ENCODE results near the gene HDAC7. TPM values are rescaled to one million over a fixed set of nuclear protein-coding genes. Genes with fewer than 3 reads are reported as not detected.

HDAC7 gene
- total RNA-seq, 1 donor from 2014 or later = 7.1 TPM

GRCh38 chr12:47786662-47787280, 32.9 kb downstream of the HDAC7 start:
- Histone ChIP-seq H3K4me3 (ENCODE audit: low read depth, low read length) (no peak overlapping the region), H3K27me3 (ENCODE audit: control insufficient read depth, insufficient read depth, low read length) (no peaks in the 10 kb centered on the region), H3K36me3 (ENCODE audit: control insufficient read depth, insufficient read depth, low read length) (peaks cover 53% of the 10 kb centered on the region)
- TF ChIP-seq CTCF (IDR thresholded peaks at IDR 0.05; ENCODE audit: insufficient read depth, low read length, severe bottlenecking) = no peak
- FAIRE-seq = no peak
- DNase-seq (ENCODE audit: low read depth) = no peak

- DNase-seq (ENCODE audit: low read depth) = no peak
These were observed 33.6 kb downstream of the HDAC7 start for GRCh38 chr12:47785887-47786661.

GRCh38 chr12:47785036-47785886, 34.4 kb downstream of the HDAC7 start:
- DNase-seq (ENCODE audit: low read depth) = no peak
- TF ChIP-seq CTCF (IDR thresholded peaks at IDR 0.05; ENCODE audit: insufficient read depth, low read length, severe bottlenecking) = no peak
- FAIRE-seq = no peak
- Histone ChIP-seq H3K36me3 (ENCODE audit: control insufficient read depth, insufficient read depth, low read length) (peaks cover 44% of the 10 kb centered on the region), H3K27me3 (ENCODE audit: control insufficient read depth, insufficient read depth, low read length) (no peaks in the 10 kb centered on the region), H3K4me3 (ENCODE audit: low read depth, low read length) (no peak overlapping the region)

More at GRCh38 chr12:47785887-47786661, 33.6 kb downstream of the HDAC7 start:
- H3K36me3 ChIP-seq (ENCODE audit: control insufficient read depth, insufficient read depth, low read length) = peaks cover 50% of the 10 kb centered on the region
- no peak for TF ChIP-seq CTCF (IDR thresholded peaks at IDR 0.05; ENCODE audit: insufficient read depth, low read length, severe bottlenecking)
- no peak overlapping the region for H3K4me3 ChIP-seq (ENCODE audit: low read depth, low read length)
- H3K27me3 ChIP-seq (ENCODE audit: control insufficient read depth, insufficient read depth, low read length) = no peaks in the 10 kb centered on the region
- FAIRE-seq = no peak

- H3K36me3 ChIP-seq (ENCODE audit: control insufficient read depth, insufficient read depth, low read length) = peaks cover 34% of the 10 kb centered on the region
- H3K27me3 ChIP-seq (ENCODE audit: control insufficient read depth, insufficient read depth, low read length) = no peaks in the 10 kb centered on the region
- no peak for TF ChIP-seq CTCF (IDR thresholded peaks at IDR 0.05; ENCODE audit: insufficient read depth, low read length, severe bottlenecking)
- no peak for DNase-seq (ENCODE audit: low read depth)
- FAIRE-seq = peak; percentile 43
- H3K4me3 ChIP-seq (ENCODE audit: low read depth, low read length) = no peak overlapping the region
These were observed 35.6 kb downstream of the HDAC7 start for GRCh38 chr12:47783821-47784819.
